Esophagus muscularis mucosa (tissue), 3 donors: ENCODE results near the gene IL17B.

Experiments
- CTCF ChIP-seq, 3 experiments: fragments of 200-600 bp in 2 of 3; fragments of 450-650 bp in 1 of 3; sonication (generic) in 2 of 3; IDR thresholded peaks; one replicate each; pipeline ENCODE4 v1.5.1; 2017 to 2019; ENCODE audit warnings: antibody characterized with exemption in 3 of 3, mild to moderate bottlenecking in 2 of 3, moderate library complexity in 1 of 3
- POLR2AphosphoS5 ChIP-seq, 2 donors: sonication (generic); formaldehyde crosslinking; IDR thresholded peaks; one replicate each; pipeline ENCODE4 v1.6.1; 2017; ENCODE audit warnings: antibody characterized with exemption in 2 of 2

- TF ChIP-seq CTCF (IDR thresholded peaks at IDR 0.05) (no peak), POLR2AphosphoS5 (IDR thresholded peaks at IDR 0.05) (no peak)
Measured at GRCh38 chr5:149356391-149356790, 22.7 kb downstream of the IL17B start.
